ENCODE results near the gene ZNF562. TPM values are rescaled to one million over a fixed set of nuclear protein-coding genes. Genes with fewer than 3 reads are reported as not detected.
A peak's percentile ranks its signal among the peaks of the same experiment; 100 is the strongest.

Gene ZNF562
- total and polyA plus RNA-seq, 8 donors, result 3.4 to 45.9 (median 16.7) TPM

GRCh38 chr19:9621156-9622037 is 53.5 kb downstream of the ZNF562 start, which contains the start of gene ZNF561:
ZNF561 (minus strand) TSS chr19:9621232; CDS start chr19:9619456, 1,776 bp downstream.
- DNase-seq, result peak; percentile 84 to 96
- Histone ChIP-seq H3K36me3 (peaks cover 26 to 32% (median 31%) of the 10 kb centered on the region in 4 donors), H3K27me3 (no peaks in the 10 kb centered on the region), H3K4me3 (peak within 1 kb of the TSS; percentile 68 to 76 (median 73)), H3K4me1 (peaks cover 12 to 41% (median 21%) of the 10 kb centered on the region in 4 donors), H3K9me3 (no peaks in the 10 kb centered on the region), H3K27ac (peak within 1 kb of the TSS; percentile 90 to 94 (median 90))
- WGBS, 5 donors, result 0 to 1% (median 1%) methylated on average over 27 to 33 of the region's 33 CpGs
- TF ChIP-seq EP300 (IDR thresholded peaks at IDR 0.05) (no peak), POLR2AphosphoS5 (IDR thresholded peaks at IDR 0.05) (peak in 2 of 3 donors; percentile 44 to 63), CTCF (IDR thresholded peaks at IDR 0.05) (peak in 1 of 7 experiments; percentile 8), POLR2A (IDR thresholded peaks at IDR 0.05) (no peak)
- intact Hi-C loops (cut with DNase I; ENCODE audit: low total_unique reads), result no loop called here

GRCh38 chr19:9620842-9621155 is 54.1 kb downstream of the ZNF562 start:
- H3K27me3 ChIP-seq, result no peaks in the 10 kb centered on the region
- H3K36me3 ChIP-seq, result peaks cover 32 to 38% (median 37%) of the 10 kb centered on the region in 4 donors
- H3K27ac ChIP-seq, result peak overlapping the region; percentile 90 to 94 (median 90)
- H3K4me1 ChIP-seq, result peaks cover 12 to 36% (median 21%) of the 10 kb centered on the region in 4 donors
- no peak for TF ChIP-seq EP300 (IDR thresholded peaks at IDR 0.05)
- TF ChIP-seq POLR2A (IDR thresholded peaks at IDR 0.05), result no peak
- no peak for TF ChIP-seq POLR2AphosphoS5 (IDR thresholded peaks at IDR 0.05)
- TF ChIP-seq CTCF (IDR thresholded peaks at IDR 0.05), result no peak
- no peaks in the 10 kb centered on the region for H3K9me3 ChIP-seq
- DNase-seq, result no peak
- peak overlapping the region; percentile 68 to 76 (median 73) for H3K4me3 ChIP-seq
- intact Hi-C loops (cut with DNase I; ENCODE audit: low total_unique reads), result no loop called here
- WGBS, 5 donors, result 0 to 1% (median 0%) methylated on average over 8 to 16 of the region's 16 CpGs

DNA sequence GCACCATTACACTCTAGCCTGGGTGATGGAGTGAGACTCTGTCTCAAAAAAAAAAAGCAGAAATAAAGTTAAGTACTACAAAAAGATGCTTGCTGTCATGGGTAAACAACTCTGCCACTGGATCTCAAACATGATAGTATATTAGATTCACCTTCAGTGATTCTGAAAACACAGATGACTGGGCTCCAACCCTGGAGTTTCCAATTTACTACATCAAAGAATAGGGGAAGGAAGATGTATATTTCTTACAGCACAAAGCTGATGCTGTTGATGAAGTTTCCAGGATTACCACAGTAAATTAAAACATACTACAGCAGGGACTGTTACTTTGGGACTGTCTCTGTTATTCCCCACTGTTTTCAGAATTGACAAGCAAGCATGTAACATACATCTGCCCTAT is 59.1 kb downstream of the ZNF562 start:
- Histone ChIP-seq H3K4me3 (no peak overlapping the region), H3K27ac (no peak overlapping the region), H3K9me3 (peaks cover 24 to 47% (median 36%) of the 10 kb centered on the region in 4 donors), H3K36me3 (peaks cover 81 to 88% (median 87%) of the 10 kb centered on the region in 4 donors), H3K27me3 (no peaks in the 10 kb centered on the region), H3K4me1 (peaks cover 9 to 16% (median 11%) of the 10 kb centered on the region in 4 donors)
- DNase-seq, result no peak
- TF ChIP-seq POLR2A (IDR thresholded peaks at IDR 0.05), result no peak
- TF ChIP-seq CTCF (IDR thresholded peaks at IDR 0.05), result no peak
- no peak for TF ChIP-seq EP300 (IDR thresholded peaks at IDR 0.05)
- TF ChIP-seq POLR2AphosphoS5 (IDR thresholded peaks at IDR 0.05), result no peak
- intact Hi-C loops (cut with DNase I; ENCODE audit: low total_unique reads), result no loop called here

- H3K4me3 ChIP-seq, result no peak overlapping the region
- H3K36me3 ChIP-seq, result peaks cover 59 to 89% (median 79%) of the 10 kb centered on the region in 4 donors
- no peak for TF ChIP-seq CTCF (IDR thresholded peaks at IDR 0.05)
- H3K27me3 ChIP-seq, result no peaks in the 10 kb centered on the region
- H3K27ac ChIP-seq, result no peak overlapping the region
- no peaks in the 10 kb centered on the region for H3K4me1 ChIP-seq
- no peak for DNase-seq
- intact Hi-C loops (cut with DNase I; ENCODE audit: low total_unique reads), result no loop called here
- peaks cover 45 to 99% (median 85%) of the 10 kb centered on the region in 4 donors for H3K9me3 ChIP-seq
- 92 to 98% (median 97%) methylated on average over 2 of the region's 2 CpGs for WGBS, 5 donors
These were observed 64.3 kb downstream of the ZNF562 start for GRCh38 chr19:9610484-9611113.

Measured in stomach (tissue), 9 donors.